HG03432 (cell line): ENCODE results near the gene ZFYVE27.

ENCODE experiments used
- ATAC-seq: cut with Tn5 transposase; IDR thresholded peaks from one replicate; pipeline ENCODE4 v1.9.1; 2021; ENCODE audit warnings: mild to moderate bottlenecking, moderate library complexity; ENCODE audit not compliant: unreplicated experiment

ZFYVE27 gene

DNA sequence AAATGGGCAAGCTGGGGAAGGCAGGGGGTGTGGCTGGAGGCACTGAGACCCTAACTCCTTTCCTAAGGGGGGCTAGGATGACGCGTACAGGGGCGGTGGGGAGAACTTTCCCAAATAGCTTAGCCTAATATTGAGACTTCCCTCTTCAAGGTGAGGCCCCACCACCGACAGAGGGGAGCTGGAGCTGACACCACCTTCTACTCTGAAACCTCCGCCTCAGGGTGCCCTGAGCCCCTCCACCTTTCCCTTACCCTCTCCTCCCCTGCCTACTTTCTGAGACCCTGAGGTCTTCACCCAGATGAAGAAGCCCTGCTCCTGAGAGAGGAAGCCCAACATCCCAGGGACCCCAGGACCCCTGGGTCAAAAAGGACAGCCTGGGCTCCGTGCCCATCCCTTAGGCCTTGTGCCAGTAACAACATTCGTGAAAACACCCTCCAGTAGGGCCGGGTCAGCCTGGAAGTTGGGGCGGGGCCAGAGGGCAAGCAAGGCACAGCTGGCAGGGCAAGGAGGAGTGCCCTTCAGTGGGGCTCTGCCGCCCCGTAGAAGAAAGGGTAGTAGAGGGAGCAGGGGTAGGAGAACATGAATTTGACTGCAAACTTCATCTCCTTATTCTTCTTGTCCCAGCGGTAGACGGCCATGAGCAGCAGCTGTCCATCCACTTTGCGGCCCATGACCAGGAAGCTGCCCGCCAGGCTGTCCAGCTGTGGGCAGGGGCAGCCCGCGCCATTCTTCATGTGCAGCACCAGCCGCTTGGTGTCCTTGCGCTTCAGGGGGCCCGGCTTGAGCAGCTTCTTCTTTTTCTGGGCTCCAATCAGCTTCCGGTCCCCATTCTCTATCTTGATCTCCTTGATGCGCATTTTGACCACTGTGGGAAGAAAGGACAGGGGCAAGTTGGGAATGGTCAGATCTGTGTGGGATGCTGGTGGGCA lies 30.3 kb downstream of the ZFYVE27 start:
- no peak for ATAC-seq

DNA sequence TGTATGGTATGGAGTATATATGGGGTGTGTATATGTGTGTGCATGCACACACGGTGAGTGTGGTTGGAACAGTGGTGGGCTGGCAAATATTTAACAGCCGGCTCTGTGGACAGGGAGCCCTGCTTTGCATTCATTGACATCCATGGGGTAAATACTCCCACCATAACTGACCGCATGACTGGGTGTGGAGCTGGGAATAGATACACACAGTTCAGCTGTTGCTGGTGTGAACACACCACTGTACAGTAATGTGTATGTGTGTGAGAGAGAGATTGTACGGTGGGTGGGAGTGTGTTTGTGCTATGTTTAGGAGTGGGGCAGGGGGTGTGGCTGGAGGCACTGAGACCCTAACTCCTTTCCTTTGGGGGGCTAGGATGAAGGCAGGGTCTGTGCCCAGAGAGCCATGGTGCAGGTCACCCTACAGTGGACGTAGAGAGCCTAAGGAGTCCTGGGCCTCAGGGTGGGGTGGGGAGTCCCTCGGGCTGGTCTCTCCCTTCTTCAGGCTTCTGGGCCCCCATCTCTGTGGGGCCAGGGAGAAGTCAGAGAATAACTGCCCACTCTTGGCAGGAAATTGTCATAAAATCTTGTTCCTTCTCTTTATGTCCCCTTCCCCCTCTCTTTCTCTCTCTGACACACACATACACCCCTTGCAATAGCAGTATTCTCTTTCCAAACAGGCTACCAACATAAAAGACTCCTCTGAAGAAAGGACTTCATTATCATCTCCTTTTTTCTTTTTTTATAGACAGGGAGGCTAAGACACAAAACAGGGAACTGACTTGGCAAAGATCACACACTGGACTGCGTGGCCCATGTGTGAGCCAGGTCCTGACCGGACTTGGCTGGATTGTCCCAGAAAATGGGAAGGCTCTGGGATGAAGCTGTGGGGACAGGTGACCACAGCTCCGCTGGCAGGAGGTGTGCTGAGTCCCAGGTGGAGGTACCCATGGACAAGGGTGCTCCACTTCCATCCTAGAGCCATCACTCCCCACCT lies 31.7 kb downstream of the ZFYVE27 start:
- no peak for ATAC-seq

DNA sequence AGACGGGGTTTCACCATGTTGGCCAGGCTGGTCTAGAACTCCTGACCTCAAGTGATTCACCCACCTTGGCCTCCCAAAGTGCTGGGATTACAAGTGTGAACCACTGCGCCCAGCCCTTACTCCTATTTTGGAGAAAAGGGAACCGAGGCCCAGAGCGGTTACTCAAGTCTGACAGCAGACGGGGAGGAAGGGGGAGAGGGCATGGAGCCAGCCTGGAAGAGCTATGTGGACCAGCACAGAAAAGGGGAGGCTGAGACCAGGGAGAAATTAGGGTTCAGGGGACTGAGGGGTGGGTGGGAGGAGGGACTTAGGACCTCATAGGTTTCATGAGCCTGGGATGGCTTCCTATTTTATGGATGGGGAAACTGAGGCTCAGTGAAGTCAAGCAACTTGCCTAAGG lies 33.3 kb downstream of the ZFYVE27 start:
- no peak for ATAC-seq

DNA sequence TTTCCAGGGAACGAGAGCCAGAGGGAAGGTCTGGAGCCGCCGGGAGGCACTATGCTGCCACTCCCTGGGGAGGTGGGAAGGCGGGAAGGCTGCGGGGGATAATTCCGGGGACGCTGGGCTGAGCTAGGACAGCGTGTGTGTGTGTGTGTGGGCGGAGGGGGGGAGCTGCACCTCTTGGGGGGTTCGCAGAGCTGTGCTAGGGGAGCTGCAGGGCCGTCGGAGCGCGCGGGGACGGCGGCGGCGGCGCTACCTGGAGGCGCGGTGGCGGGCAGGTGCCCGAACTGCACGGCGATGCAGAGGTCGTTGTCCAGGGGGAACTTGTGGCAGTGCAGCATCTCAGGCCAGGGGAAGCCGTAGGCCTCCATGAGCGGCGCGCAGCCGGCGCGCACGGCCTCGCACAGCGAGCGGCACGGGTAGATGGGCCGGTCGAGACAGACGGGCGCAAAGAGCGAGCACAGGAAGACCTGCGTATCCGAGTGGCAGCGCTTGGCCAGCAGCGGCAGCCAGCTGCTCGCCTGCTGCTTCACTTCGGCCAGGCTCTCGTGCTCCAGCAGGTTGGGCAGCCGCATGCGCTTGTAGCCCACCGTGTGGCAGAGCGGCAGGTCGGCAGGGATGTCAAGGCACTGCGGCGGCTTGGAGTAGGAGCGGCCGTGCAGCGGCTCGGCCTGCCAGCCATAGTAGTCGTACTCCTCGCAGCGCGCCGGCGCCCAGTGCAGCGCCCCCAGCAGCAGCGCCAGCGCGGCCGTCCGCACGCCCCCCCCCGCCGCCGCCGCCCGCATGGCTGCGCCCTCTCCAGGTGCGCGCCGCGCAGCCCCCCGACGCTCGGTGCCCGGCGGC lies 34.3 kb downstream of the ZFYVE27 start:
- ATAC-seq = no peak

DNA sequence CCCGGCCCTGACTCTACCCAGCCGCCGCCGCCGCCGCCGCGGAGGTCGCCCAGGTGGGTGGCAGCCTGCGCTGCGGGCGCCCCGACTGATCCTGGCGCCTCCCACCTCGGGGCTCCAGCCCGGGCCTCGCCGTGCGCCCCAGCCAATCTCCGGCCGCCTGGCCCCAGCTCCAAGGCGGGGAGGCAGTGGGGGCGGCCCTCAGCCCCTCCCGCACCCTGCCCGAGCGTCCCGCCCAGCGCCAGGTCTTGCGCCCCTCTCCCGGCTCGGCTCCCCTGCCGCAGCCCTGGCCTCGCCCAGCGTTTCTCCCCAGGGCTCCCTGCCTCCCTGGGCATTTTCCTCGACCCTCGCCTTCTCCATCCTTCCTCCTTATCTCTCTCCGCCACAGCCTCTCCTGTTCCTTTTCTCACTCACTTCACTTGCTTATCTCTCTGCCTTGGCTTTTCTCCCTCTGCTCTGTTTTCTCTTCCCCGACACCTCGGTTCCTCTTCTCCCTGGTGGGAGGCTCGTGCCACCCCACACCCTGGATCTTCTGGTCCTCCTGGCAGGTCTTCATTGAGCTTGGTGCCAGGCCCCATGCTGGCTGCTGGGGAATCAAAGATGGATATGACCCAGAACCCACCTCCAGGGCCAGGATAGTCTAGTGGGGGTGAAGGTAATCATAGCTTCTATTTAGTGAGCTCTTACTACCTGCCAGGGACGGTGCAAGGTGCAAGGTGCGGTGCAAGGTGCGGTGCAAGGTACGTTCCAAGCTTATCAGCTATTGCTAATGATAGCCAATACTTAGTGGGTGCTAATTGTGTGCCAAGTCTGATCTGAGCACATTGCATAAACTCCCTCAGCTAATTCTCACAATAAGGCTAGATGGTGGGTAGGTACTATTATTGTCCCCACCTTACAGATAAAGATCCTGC lies 35.2 kb downstream of the ZFYVE27 start, which contains the start of gene SFRP5:
Gene SFRP5, minus strand, starts transcription at position 87 of the 911 bp plus-strand sequence. CDS start 166 bp downstream, outside the sequence.
- no peak for ATAC-seq

DNA sequence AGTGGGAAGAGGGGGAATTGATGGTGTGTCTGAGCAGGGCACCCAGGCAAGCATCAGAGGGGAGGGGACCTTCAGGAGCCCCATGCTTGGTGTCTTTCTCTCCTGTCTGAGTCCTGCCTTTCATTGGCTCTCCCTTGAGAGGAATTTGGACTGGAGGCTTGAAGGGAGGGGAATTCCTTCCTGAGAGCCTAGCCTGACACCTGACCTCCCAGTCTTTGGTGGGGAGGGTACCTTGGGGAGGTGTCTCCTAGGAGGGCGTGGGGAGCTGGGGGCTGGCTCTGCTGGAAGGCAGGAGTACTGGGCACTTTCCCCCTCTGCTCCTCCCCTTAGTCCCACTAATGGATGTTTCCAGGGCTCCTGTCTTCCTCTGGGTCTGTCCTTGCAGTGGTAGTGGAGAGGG lies 36.2 kb downstream of the ZFYVE27 start:
- no peak for ATAC-seq

DNA sequence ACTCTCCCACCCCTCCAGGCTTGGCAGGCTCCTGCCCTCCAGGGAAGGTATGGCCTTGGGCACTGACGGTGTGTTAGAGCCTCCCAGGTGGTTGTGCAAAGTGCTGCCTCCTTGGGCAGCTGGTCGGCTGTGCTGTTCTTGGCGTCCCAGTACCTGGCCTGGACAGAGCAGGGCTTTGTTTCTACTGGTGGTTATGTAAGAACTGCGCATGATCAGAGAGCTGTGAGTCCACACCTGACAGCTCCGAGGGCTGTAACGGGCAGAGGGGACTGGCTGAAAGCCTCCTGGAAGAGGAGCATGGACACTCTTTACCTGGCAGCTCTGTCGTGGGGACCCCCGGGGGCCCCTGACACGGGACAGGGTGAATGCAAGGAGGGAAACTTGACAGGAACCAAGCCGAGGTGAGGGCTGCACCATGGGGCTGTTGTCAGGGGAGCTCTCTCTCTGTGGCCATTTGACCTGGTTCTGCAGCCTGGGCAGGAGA lies 37.9 kb downstream of the ZFYVE27 start:
- no peak for ATAC-seq

DNA sequence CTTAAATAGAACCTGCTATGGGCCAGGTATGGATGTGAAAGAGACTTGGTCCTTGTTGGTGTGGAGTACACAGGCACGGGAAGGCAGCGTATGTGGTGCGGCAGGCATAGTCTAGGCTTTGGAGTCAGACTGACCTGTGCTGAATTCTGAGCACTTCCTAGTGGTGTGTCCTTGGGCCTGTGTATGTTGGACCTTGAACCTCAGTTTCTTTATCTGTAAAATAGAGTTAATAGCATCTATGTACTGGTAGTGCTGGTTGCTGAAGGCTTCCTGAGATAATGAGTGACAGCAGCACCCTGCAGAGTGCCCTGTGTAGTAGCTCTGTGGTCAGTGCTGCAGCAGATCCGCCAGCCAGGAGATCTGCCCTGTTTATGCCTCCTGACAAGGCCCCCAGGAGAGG lies 40.2 kb downstream of the ZFYVE27 start:
- ATAC-seq = no peak

DNA sequence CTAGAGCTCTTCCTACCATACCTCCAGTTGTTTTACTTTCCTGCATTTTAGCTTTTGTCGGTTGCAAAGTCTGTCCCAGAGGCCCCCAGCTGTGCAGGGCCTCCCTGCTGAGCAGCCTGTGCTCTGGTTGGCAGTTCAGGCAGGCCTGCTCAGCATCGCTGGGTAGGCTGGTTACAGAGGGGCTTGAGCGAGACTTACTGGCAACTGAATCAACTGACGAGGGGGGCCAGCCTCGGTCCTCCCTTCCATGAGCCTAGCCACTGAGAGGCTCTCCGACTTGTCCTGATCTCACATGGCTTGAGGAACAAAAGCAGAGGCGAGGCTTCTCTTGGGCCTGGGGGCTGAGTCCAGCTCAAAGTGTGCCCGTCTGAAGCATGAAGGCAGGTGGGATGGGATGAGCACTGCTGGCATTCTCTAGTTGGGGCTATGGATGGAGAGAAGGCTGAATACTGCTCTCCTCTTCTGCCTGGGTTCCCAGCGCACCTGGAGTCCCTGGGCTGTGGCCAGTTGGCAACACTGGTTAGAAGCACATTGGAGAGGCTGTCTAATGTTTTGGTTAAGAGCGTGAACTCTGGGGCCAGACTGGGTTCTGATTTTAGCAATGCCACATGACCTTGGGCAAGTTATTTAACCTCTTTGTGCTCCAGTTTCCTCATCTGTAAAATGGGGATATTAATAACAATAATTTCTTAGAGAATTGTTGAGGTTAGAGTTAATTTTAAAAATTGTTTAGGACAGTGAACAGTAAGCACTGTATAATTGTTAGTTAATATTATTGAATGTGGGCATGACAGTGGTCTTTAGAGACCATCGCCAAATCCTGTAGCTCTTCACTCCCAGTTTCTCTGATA lies 41.7 kb downstream of the ZFYVE27 start:
- no peak for ATAC-seq

DNA sequence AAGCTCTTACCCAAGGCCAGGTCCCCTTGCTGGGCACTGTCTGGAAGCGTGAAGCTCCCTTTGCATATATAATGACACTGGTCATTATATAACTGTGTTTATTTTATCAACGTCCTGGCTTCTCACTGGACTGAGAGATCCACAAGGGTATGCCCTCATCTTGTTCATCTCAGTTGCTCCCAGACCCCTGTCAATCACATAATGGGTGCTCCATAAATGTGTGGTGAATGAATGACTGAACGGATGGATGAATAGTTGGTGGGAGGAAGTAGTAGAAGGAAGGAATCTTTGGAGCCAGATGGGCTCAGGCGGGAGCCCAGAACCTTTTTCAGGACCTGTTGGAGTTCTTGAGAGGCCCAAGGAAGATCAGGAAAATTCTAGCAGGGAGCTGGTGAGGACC lies 42.6 kb downstream of the ZFYVE27 start:
- ATAC-seq = no peak

DNA sequence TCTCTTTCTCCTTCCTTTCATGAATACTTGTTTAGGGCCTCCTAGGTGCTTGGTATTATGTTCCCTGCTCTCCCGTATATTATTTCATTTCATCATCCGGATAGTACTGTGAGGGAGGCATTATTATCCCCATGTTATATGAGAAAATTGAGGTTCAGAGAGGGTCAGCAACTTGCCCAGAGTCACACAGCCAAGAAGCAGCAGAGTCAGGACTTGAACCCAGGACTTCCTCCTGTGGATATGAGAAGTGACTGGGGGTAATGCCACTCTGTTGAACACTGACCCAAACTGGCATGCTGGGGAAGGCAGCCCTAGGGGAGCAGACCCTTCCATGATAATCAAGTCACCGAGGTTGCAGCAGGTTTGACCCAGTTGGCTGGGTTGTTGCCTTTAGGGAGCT lies 43.0 kb downstream of the ZFYVE27 start:
- ATAC-seq = no peak

DNA sequence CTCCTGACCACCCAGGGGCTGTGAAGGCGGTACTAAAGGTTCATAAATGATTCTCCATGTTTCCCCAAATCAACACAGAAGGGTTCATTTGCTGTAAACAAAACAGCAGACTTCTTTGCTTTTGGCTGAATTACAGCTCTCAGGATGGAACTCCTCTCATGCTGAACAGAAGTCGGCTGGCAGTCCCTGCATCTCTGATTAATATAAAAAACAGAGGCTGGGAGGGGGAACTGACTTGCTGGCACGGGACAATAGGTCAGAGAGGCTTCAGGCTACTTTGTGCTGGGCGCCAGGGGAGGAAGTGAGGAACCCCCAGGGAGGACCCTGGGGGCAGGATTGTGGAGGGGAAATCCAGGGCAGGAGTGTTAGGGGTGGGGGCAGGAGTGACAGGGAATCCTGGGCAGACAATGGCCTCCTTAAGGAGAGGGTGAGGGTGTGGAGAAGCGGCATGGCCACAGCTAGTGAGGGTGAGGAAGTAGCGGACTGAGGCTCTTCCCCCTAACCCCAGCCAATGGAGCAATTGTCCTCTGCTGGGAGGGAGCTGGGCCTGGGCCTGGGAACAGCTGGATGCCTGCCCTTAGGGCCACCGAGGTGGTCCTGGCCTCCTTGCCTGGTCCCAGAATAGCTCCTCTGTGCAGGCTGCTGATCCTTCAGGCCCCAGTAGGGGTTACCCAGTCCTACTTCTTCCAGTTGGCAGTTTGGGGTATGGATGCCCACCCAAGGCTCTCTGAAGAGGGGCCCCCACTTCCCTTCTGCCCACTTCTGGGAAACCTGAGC lies 44.1 kb downstream of the ZFYVE27 start:
- ATAC-seq = no peak

DNA sequence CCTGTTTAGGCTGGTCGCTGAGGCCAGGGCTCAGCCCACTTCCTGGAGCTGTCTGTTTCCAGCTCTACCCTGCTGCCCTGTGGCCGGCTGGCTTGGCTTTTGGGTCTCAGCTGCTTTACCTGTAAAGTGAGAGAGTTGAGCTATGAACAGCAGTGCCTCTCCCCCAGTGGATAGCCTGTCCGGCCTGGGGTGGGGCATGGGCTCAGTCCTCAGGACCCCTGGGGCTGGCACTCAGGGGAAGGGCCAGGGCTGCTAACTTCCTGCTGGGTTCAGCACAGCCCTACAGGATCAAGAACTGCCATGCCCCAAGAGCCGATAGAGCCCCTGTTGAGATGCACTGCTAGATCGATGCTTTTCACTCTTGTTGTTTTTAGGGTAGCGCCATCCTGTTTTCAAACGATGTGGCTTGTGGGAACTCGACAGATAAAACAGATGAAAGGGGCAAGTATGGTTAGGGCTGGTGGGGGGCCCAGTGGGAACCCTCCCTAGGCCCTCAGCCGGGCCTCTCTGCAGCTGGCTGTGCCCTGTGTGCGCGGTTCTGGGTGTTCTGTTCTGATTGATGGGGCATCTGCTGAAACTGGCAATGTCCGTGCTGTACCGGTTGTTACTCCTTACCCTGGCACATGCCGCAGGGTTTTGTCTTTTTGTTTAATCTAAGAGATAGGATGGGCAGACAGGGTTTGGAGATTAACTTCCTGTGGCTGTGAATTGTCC lies 44.8 kb downstream of the ZFYVE27 start:
- no peak for ATAC-seq

DNA sequence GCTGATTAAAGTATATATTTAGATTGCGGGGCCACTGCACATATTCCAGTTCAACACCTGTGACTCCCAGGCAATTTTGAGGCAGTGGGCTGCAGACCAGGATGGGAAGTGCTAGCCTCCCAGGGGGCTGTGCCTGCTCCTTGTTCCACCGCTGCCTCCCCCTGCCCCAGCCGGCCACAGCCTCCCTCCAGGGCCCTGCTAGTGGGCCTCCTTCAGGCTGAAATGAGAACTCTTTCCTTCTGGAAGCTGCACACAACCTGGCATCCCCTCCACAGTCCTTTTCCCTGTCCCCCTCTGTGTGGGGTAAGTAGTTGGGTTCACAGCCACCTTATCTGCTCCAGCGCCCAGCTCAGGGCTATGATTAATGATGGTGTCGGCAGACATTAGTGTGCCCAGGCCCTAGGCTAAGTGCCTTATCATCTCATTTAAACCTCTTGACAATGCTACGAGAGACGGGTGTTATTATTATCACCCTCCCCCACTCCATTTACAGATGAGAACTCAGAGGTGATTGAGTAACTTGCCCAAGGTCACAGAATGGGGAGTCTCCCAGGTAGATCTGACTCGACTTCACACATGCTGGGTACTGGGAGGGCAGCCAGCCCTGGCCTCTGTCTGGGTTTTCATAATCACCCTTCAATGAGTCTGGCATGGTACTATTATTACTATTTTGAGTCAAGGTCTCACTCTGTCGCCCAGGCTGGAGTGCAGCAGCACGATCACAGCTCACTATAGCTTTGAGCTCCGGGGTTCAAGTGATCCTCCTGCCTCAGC lies 45.7 kb downstream of the ZFYVE27 start:
- no peak for ATAC-seq

DNA sequence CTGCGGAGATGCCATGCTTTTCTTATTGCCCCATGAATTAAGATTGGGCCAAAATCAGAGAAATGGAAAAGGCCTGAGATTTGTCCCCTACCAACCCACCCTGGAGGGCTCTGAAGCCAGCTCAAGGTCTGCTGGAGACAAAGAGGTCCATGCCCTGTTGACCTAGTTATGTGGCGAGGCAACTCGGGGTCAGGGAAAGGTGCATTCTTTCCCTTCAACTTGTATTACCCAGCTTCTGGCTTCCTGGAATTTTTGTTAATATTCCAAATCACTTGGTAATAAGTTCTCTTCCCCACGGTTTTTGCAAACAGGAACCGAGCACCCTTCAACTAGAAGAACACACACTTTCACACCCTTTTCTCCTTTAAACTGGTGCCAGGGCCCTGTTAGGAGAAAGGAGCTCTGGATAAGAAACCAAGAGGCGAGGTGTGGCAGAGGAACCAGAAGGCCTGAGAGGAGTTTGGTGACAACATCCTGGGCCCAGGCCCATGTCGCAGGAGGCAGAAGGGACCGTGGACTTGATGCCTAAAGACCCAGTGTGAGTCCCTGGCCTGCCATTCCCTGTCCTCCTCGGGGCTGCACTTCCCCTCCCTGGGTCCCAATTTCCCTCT lies 47.4 kb downstream of the ZFYVE27 start:
- no peak for ATAC-seq

DNA sequence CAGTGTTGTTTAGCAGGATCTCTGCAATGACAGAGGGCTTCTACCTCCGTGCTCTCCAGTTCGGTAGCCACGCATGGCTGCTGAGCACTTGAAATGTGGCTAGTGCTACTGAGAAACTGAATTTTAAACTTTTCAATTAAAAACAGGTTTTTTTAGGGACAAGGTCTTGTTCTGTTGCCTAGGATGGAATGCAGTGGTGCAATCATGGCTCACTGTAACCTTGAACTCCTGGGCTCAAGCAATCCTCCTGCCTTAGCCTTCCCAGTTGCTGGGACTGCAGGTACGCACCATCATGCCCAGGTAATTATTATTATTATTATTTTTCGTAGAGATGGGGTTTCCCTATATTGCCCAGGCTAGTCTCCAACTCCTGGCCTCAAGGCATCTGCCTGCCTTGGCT lies 48.3 kb downstream of the ZFYVE27 start:
- no peak for ATAC-seq
